Osteoblast (primary cell): ENCODE results near the gene HS6ST3. TPM values are rescaled to one million over a fixed set of nuclear protein-coding genes. Genes with fewer than 3 reads are reported as not detected.

Experiments used
- DNase-seq: peaks from one replicate; pipeline ENCODE4 v3.0.0; 2011; ENCODE audit warnings: low spot score, mixed read lengths; ENCODE audit not compliant: insufficient read length; ENCODE audit errors: missing footprints
- H2AFZ ChIP-seq: 2 replicates; pipeline ENCODE4 v1.6.0; 2011; ENCODE audit warnings: mild to moderate bottlenecking, low read length
- H3K27ac ChIP-seq: 2 replicates; pipeline ENCODE4 v1.5.1; 2011; ENCODE audit warnings: mild to moderate bottlenecking, low read depth, low read length, moderate library complexity
- H3K27me3 ChIP-seq: 2 replicates; pipeline ENCODE4 v1.6.0; 2012; ENCODE audit warnings: mild to moderate bottlenecking, control low read depth, inconsistent platforms, low read length, moderate library complexity; ENCODE audit not compliant: insufficient read depth
- H3K36me3 ChIP-seq: 2 replicates; pipeline ENCODE4 v1.5.1; 2011; ENCODE audit warnings: mild to moderate bottlenecking, low read length, control low read depth, moderate library complexity; ENCODE audit not compliant: insufficient read depth
- H3K4me1 ChIP-seq: 2 replicates; pipeline ENCODE4 v1.5.1; 2011; ENCODE audit warnings: mild to moderate bottlenecking, low read length, control low read depth, moderate library complexity; ENCODE audit not compliant: insufficient read depth
- H3K4me2 ChIP-seq: 2 replicates; pipeline ENCODE4 v1.6.0; 2011; ENCODE audit warnings: mild to moderate bottlenecking, low read length; ENCODE audit not compliant: insufficient read depth
- H3K4me3 ChIP-seq: fragments of 200-600 bp; sonication (generic); 3 replicates; pipeline ENCODE4 v1.5.1; 2012; ENCODE audit warnings: mild to moderate bottlenecking, low read length, inconsistent platforms; ENCODE audit not compliant: insufficient read depth
- H3K79me2 ChIP-seq: 2 replicates; pipeline ENCODE4 v1.6.0; 2012; ENCODE audit warnings: mild to moderate bottlenecking, low read length, control low read depth, inconsistent platforms; ENCODE audit not compliant: insufficient read depth
- H3K9me3 ChIP-seq: 2 replicates; pipeline ENCODE4 v1.5.1; 2011; ENCODE audit warnings: low read depth, low read length, control low read depth
- H4K20me1 ChIP-seq: 2 replicates; pipeline ENCODE4 v1.6.0; 2012; ENCODE audit warnings: mild to moderate bottlenecking, low read length, control low read depth; ENCODE audit not compliant: insufficient read depth
- CTCF ChIP-seq: IDR thresholded peaks from 2 replicates; pipeline ENCODE4 v1.5.1; 2011; ENCODE audit warnings: mild to moderate bottlenecking, low read depth, low read length, moderate library complexity; ENCODE audit errors: extremely low read depth
- total RNA-seq: library from RNA; depleted of rRNA; stranded (reverse); fragments of >200 nt; gene quantifications from 2 replicates; pipeline ENCODE4 v1.2.3, GENCODE V29; 2012

HS6ST3 gene
- total RNA-seq, 1 donor, result not detected

DNA sequence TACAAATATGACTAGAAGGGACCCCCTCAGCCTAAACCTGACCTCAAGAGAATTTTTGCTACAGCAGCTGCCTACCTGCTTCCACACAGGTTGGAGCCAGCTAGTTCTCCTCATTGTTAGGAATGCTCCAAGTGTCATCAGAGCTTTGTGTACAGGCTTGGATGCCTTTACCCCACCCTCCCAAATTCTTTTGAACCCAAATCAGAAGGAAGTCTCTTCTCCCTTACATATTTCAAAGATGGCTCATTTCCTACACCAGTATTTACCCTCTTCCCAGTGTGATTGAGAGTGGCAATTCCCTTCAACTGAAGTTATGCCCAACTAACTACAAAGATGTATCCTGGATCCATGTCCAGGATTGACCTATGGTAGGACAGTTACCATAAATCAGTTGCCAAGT is 581.2 kb downstream of the HS6ST3 start:
- no peak for TF ChIP-seq CTCF
- H3K9me3 ChIP-seq, result peaks cover 6% of the 10 kb centered on the region
- no peak for DNase-seq
- no peaks in the 10 kb centered on the region for H4K20me1 ChIP-seq
- H3K4me3 ChIP-seq, result no peak overlapping the region
- H3K27ac ChIP-seq, result no peak overlapping the region
- no peaks in the 10 kb centered on the region for H3K27me3 ChIP-seq
- H2AFZ ChIP-seq, result no peak overlapping the region
- no peaks in the 10 kb centered on the region for H3K79me2 ChIP-seq
- no peaks in the 10 kb centered on the region for H3K4me1 ChIP-seq
- no peaks in the 10 kb centered on the region for H3K36me3 ChIP-seq
- no peak overlapping the region for H3K4me2 ChIP-seq

DNA sequence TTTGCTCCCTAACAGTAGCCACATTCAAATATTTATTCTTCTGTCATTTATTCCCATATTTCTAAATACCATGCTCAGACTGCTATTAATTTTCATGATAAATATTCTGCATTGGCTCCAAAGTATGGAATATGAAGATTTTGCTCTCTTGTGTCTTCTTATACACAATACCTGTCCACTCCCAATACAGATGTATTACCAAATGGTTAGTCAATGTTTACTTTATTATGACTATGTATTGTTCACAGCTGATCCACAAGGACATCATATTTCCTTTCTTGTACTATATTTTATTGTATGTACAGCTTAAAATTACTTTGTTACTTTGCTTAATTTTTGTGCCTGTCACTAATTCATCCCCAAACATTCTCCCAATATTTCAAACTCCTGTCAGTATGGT is 582.1 kb downstream of the HS6ST3 start:
- Histone ChIP-seq H4K20me1 (no peaks in the 10 kb centered on the region), H2AFZ (no peak overlapping the region), H3K4me2 (no peak overlapping the region), H3K27ac (no peak overlapping the region), H3K36me3 (no peaks in the 10 kb centered on the region), H3K9me3 (peaks cover 6% of the 10 kb centered on the region), H3K27me3 (no peaks in the 10 kb centered on the region), H3K4me3 (no peak overlapping the region), H3K79me2 (no peaks in the 10 kb centered on the region), H3K4me1 (no peaks in the 10 kb centered on the region)
- DNase-seq, result no peak
- no peak for TF ChIP-seq CTCF

- Histone ChIP-seq H3K27ac (no peak overlapping the region), H4K20me1 (no peaks in the 10 kb centered on the region), H3K36me3 (no peaks in the 10 kb centered on the region), H2AFZ (no peak overlapping the region), H3K4me3 (no peak overlapping the region), H3K4me2 (no peak overlapping the region), H3K27me3 (no peaks in the 10 kb centered on the region), H3K9me3 (peaks cover 6% of the 10 kb centered on the region), H3K79me2 (no peaks in the 10 kb centered on the region), H3K4me1 (no peaks in the 10 kb centered on the region)
- TF ChIP-seq CTCF, result no peak
- DNase-seq, result no peak
Measured at GRCh38 chr13:96673825-96674224, 583.9 kb downstream of the HS6ST3 start.

- Histone ChIP-seq H3K4me3 (no peak overlapping the region), H2AFZ (no peak overlapping the region)
Measured at GRCh38 chr13:96677029-96677428, 587.1 kb downstream of the HS6ST3 start.

More at GRCh38 chr13:96677029-96677428, 587.1 kb downstream of the HS6ST3 start:
- no peak for DNase-seq
- H3K79me2 ChIP-seq, result no peaks in the 10 kb centered on the region
- no peak overlapping the region for H3K27ac ChIP-seq
- H3K4me1 ChIP-seq, result no peaks in the 10 kb centered on the region
- no peaks in the 10 kb centered on the region for H4K20me1 ChIP-seq
- no peak for TF ChIP-seq CTCF
- H3K27me3 ChIP-seq, result no peaks in the 10 kb centered on the region
- H3K36me3 ChIP-seq, result no peaks in the 10 kb centered on the region
- peaks cover 6% of the 10 kb centered on the region for H3K9me3 ChIP-seq
- H3K4me2 ChIP-seq, result no peak overlapping the region
